GM19193 (cell line): Measurements from ENCODE around the gene CHRNE.

Experiments
- POLR2A ChIP-seq: IDR thresholded peaks from 4 replicates; pipeline ENCODE4 v1.6.1; 2011; ENCODE audit not compliant: insufficient read depth, insufficient read length; ENCODE audit errors: extremely low read depth

The CHRNE gene

GRCh38 chr17:4903051-4903818 is at the start of gene CHRNE:
Gene CHRNE (minus strand): TSS chr17:4903098. CDS start chr17:4903063, 35 bp downstream.
- no peak for TF ChIP-seq POLR2A

- TF ChIP-seq POLR2A, result no peak
Measured at GRCh38 chr17:4951486-4951885, 48.6 kb upstream of the CHRNE start.

GRCh38 chr17:4950746-4951204 is 47.9 kb upstream of the CHRNE start, which contains the start of gene ENO3:
Gene ENO3 (plus strand): TSS chr17:4951119. CDS start chr17:4951830, 711 bp downstream.
- no peak for TF ChIP-seq POLR2A

GRCh38 chr17:4950075-4950745 is 47.3 kb upstream of the CHRNE start:
- TF ChIP-seq POLR2A, result peak; percentile 27

- TF ChIP-seq POLR2A, result peak; percentile 53
Measured at GRCh38 chr17:4949321-4950074, 46.6 kb upstream of the CHRNE start.

- TF ChIP-seq POLR2A, result no peak
Measured at GRCh38 chr17:4948931-4949320, 46.0 kb upstream of the CHRNE start.

- TF ChIP-seq POLR2A, result peak; percentile 98
Measured at GRCh38 chr17:4948166-4948930, 45.5 kb upstream of the CHRNE start, which contains the start of gene PFN1. Gene PFN1 (minus strand): TSS chr17:4948530. CDS start chr17:4948394, 136 bp downstream.

GRCh38 chr17:4947411-4948165 is 44.7 kb upstream of the CHRNE start:
- no peak for TF ChIP-seq POLR2A

- no peak for TF ChIP-seq POLR2A
Measured at GRCh38 chr17:4947010-4947410, 44.1 kb upstream of the CHRNE start.

- TF ChIP-seq POLR2A, result no peak
Measured at GRCh38 chr17:4946312-4946976, 43.5 kb upstream of the CHRNE start.

- TF ChIP-seq POLR2A, result no peak
Measured at GRCh38 chr17:4945944-4946280, 43.0 kb upstream of the CHRNE start.

GRCh38 chr17:4945176-4945943 is 42.5 kb upstream of the CHRNE start:
- TF ChIP-seq POLR2A, result peak; percentile 68
